HG02798 (cell line): ENCODE results near the gene NRIP2.
A peak's percentile ranks its signal among the peaks of the same experiment; 100 is the strongest.
"Not testable (repeated sequence)": the region's sequence is repeated elsewhere in the genome, so short reads cannot be mapped to it uniquely, and the experiment has no call there.

ENCODE experiments used
- ATAC-seq: cut with Tn5 transposase; IDR thresholded peaks from one replicate; pipeline ENCODE4 v1.9.1; 2021; ENCODE audit warnings: mild to moderate bottlenecking; ENCODE audit not compliant: unreplicated experiment, poor library complexity

The NRIP2 gene

GRCh38 chr12:2834581-2835491 lies at the start of gene NRIP2:
NRIP2 (minus strand) TSS chr12:2835035; CDS start chr12:2834983, 52 bp downstream.
- no peak for ATAC-seq

GRCh38 chr12:2879853-2880252 lies 45.0 kb upstream of the NRIP2 start:
- ATAC-seq, result no peak

- no peak for ATAC-seq
Observed at GRCh38 chr12:2877953-2878732, 43.3 kb upstream of the NRIP2 start.

GRCh38 chr12:2877047-2877952 lies 42.5 kb upstream of the NRIP2 start, which contains the start of the genes FOXM1 and RHNO1:
FOXM1 (minus strand) TSS chr12:2877174; CDS start chr12:2874478, 2,696 bp downstream.
RHNO1 (plus strand) TSS chr12:2877223; CDS start chr12:2885367, 8,144 bp downstream.
- ATAC-seq, result peak; percentile 92

GRCh38 chr12:2876431-2877046 lies 41.7 kb upstream of the NRIP2 start:
- peak; percentile 5 for ATAC-seq

GRCh38 chr12:2868986-2869632 lies 34.3 kb upstream of the NRIP2 start:
- ATAC-seq, result not testable (repeated sequence)

- no peak for ATAC-seq
Observed at GRCh38 chr12:2864198-2864597, 29.4 kb upstream of the NRIP2 start.

- not testable (repeated sequence) for ATAC-seq
Observed at GRCh38 chr12:2863402-2863801, 28.6 kb upstream of the NRIP2 start.

- no peak for ATAC-seq
Observed at GRCh38 chr12:2862876-2863275, 28.0 kb upstream of the NRIP2 start.

GRCh38 chr12:2860170-2860569 lies 25.3 kb upstream of the NRIP2 start:
- no peak for ATAC-seq

GRCh38 chr12:2858944-2859421 lies 24.1 kb upstream of the NRIP2 start:
- ATAC-seq, result no peak

GRCh38 chr12:2858334-2858733 lies 23.5 kb upstream of the NRIP2 start:
- ATAC-seq, result no peak

GRCh38 chr12:2857576-2857975 lies 22.7 kb upstream of the NRIP2 start:
- no peak for ATAC-seq

- no peak for ATAC-seq
Observed at GRCh38 chr12:2857021-2857431, 22.2 kb upstream of the NRIP2 start, which contains the start of gene TEX52. TEX52 (minus strand) TSS chr12:2857039; CDS start chr12:2857026, 13 bp downstream.

GRCh38 chr12:2856051-2856450 lies 21.2 kb upstream of the NRIP2 start:
- ATAC-seq, result no peak

GRCh38 chr12:2855546-2855945 lies 20.7 kb upstream of the NRIP2 start:
- ATAC-seq, result no peak

- ATAC-seq, result no peak
Observed at GRCh38 chr12:2854669-2855453, 20.0 kb upstream of the NRIP2 start.

GRCh38 chr12:2853626-2854025 lies 18.8 kb upstream of the NRIP2 start:
- no peak for ATAC-seq
